Kidney tubule cell (primary cell): ENCODE results near the gene MUC12.
A peak's percentile ranks its signal among the peaks of the same experiment; 100 is the strongest.
"Not testable (repeated sequence)": the region's sequence is repeated elsewhere in the genome, so short reads cannot be mapped to it uniquely, and the experiment has no call there.

Experiments
- DNase-seq: peaks from one replicate; pipeline ENCODE4 v3.0.0-alpha.2; 2018; ENCODE audit warnings: low spot score

Gene MUC12

GRCh38 chr7:100969066-100969615, at the start of gene MUC12:
Gene MUC12 (plus strand): TSS chr7:100969565. CDS start chr7:100969623, 58 bp downstream.
- DNase-seq: no peak

GRCh38 chr7:100919779-100920437, 49.5 kb upstream of the MUC12 start:
- DNase-seq: not testable (repeated sequence)

- DNase-seq: no peak
Observed at GRCh38 chr7:100921039-100921438, 48.3 kb upstream of the MUC12 start.

DNA sequence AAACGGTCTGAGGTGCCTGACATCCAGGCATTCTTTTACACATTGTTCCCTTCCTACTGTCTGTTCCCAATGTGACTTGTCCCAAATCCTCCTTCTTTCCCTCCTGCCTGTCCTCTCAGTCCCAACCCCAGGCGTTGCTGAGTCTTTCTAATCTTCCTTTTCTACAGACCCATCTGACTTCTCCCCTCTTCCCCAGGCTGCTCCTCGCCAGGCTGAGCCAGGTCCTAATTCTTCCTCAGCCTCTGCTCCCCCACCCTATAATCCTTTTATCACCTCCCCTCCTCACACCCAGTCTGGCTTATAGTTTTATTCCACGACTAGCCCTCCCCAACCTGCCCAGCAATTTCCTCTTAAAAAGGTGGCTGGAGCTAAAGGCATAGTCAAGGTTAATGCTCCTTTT, 45.7 kb upstream of the MUC12 start:
- DNase-seq: not testable (repeated sequence)

DNA sequence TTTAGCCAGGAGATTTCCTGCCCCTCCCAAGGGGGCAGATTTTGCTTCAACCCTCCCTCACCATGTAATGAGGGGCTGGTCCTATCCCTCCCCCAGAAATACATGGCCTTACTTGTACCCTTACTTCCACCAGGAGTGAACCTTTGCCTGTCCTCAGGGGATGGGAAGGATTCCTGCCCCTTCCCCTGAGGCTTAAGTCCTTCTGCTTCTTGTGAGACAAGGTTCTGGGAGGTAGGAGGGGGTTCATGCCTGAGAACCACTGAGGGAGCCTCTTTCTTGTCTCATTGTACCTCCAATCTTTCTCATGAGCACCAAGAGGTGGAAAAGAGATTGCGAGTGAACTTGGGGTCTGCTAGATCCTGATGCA, 39.6 kb upstream of the MUC12 start:
- no peak for DNase-seq

DNA sequence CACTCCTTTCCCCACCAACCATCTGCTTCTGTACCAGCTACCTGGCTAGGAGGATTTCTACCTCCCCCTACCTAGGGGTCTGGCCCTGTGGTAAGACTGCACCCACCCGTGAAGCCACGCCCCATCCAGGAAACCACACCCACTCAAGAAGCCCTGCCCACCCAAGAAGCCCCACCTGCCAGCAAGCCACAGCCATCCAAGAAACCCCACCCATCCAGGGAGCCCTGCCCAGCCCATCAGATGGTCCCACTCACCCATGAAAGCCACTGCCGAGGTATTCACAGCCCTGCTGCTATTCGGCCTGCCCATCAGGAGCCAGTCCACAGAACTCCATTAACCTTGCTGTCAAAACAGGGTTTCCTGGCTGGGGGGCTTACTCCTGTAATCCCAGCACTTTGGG, 35.6 kb upstream of the MUC12 start:
- no peak for DNase-seq

DNA sequence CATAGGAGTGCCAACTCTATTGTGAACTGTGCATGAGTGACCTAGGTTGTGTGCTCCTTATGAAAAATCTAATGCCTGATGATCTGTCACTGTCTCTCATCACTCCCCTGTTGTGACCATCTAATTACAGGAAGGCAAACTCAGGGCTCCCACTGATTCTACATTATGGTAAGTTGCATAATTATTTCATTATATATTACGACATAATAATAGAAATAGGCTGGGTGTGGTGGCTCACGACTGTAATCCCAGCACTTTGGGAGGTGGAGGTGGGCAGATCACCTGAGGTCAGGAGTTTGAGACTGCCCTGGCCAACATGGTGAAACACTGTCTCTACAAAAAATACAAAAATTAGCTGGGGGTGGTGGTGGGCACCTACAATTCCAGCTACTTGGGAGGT, 34.0 kb upstream of the MUC12 start:
- not testable (repeated sequence) for DNase-seq

- DNase-seq: not testable (repeated sequence)
Observed at GRCh38 chr7:100936167-100936566, 33.2 kb upstream of the MUC12 start.

GRCh38 chr7:100942045-100942774, 27.2 kb upstream of the MUC12 start:
- DNase-seq: no peak

DNA sequence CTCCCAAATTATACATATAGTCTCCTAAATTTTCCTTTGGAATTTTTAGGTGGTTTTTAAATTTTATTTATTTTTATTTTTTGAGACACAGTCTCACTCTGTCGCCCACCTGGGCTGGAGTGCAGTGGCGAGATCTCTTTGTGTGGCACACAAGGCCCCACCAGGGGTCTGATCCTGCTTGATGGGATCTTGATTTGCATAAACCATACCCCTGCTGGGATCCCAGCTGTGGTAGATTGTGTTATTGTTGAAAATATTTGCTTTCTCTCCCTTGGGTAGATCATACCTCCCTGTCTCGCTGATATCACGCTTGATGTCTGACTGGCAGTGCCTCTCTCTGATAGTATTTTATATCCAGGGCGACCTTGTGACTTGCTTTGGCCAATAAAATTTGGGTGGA, 25.7 kb upstream of the MUC12 start:
- no peak for DNase-seq

DNA sequence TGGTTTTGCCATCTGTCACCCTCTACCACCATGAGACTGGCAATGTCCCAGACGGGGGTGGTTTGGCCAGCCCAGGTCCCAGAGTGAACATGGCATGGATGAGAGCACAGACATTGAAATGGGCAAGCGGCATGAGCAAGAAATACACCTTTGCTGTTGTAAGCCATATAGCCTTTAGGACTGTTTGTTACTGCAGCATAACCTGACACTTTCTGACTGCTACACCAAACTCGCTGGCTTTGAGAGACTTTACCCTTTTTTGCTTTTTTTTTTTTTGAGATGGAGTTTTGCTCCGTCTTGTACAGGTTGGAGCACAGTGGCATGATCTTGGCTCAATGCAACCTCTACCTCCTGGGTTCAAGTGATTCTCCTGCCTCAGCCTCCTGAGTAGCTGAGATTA, 25.2 kb upstream of the MUC12 start:
- no peak for DNase-seq

DNA sequence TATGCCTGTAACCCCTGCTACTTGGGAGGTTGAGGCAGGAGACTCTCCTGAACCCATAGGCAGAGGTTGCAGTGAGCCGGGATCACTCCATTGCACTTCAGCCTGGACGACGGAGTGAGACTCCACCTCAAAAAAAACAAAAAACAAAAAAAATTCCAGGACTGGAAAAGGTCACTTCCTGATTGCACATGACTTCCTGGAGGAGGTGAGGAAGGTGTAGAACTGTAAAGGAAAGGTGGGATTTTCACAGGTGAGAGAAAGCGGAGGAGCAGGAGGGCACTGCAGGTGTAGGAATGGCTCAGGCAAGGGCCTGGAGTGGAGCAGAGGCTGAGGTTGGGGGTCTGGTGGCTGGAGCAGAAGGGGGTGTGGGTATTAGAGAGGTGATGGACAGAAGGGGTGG, 23.3 kb upstream of the MUC12 start:
- no peak for DNase-seq

DNA sequence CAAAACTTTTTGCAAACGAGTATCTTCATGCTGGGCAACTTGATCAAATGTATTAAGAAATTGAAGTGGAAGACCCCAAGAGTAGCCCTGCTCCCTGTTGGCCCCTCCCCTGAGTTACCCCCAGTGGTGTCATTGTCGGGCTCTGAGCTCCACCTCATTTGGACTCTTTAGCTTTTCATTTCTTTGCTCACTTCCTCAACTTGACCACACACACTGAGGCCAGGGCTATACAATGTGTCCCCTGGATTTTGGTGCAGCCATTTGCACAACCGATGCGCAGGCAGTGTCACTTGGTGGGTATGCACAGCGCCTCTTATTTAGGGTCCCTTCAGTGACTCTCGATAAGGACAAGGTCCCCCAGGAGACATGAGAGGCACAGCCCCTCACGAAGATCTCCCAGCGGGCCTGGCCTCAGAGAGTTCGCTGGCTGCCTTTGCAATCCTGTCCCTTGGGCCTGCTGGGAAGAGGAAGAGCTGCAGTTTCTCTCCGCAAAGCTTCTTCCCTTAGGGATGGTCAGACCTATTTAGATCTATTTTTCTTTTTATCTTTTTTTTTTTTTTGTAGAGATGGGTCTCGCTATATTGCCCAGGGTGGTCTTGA, 22.5 kb upstream of the MUC12 start:
- DNase-seq: no peak

- no peak for DNase-seq
Observed at GRCh38 chr7:100947792-100948191, 21.6 kb upstream of the MUC12 start.

GRCh38 chr7:100949227-100949932, 20.0 kb upstream of the MUC12 start, which contains the start of gene MUC3A:
Gene MUC3A (plus strand): TSS chr7:100949534. CDS start chr7:100949625, 91 bp downstream.
- no peak for DNase-seq

GRCh38 chr7:100949933-100950443, 19.4 kb upstream of the MUC12 start:
- no peak for DNase-seq

- no peak for DNase-seq
Observed at GRCh38 chr7:100951172-100951571, 18.2 kb upstream of the MUC12 start.

DNA sequence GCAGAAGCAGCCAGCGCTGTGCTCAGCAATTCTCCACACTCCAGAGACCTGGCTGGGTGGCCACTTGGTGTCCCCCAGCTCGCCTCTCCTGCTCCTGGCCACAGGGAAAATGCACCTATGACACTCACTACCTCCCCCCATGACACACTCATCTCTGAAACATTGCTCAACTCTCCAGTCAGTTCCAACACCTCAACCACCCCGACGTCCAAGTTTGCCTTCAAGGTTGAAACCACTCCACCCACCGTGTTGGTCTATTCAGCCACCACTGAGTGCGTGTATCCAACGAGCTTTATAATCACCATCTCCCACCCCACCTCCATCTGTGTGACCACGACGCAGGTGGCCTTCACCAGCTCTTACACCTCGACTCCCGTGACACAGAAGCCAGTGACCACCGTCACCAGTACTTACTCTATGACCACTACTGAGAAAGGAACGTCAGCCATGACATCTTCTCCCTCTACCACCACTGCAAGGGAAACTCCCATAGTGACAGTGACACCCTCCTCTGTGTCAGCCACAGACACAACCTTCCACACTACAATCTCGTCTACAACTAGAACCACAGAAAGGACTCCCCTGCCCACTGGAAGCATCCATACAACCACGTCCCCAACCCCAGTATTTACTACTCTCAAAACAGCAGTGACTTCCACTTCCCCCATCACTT, 17.3 kb upstream of the MUC12 start:
- no peak for DNase-seq

GRCh38 chr7:100952641-100953040, 16.7 kb upstream of the MUC12 start:
- DNase-seq: no peak

DNA sequence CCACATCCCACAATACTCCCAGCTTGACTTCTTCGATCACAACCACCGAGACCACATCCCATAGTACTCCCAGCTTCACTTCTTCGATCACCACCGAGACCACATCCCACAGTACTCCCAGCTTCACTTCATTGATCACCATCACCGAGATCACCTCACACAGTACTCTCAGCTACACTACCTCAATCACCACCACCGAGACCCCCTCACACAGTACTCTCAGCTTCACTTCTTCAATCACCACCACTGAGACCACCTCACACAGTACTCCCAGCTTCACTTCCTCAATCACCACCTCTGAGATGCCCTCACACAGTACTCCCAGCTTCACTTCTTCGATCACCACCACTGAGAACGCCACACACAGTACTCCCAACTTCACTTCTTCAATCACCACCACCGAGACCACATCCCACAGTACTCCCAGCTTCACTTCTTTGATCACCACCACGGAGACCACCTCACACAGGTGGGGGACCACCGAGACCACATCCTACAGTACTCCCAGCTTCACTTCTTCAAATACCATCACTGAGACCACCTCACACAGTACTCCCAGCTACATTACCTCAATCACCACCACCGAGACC, 11.4 kb upstream of the MUC12 start:
- peak; percentile 26 for DNase-seq

- DNase-seq: no peak
Observed at GRCh38 chr7:100959894-100960293, 9.5 kb upstream of the MUC12 start.
